Stimulated activated naive CD8-positive, alpha-beta T cell treated with anti-CD3 and anti-CD28 coated beads, Interleukin-15, Interleukin-2, amounts not matched to agents 100 ng/mL and 50 ng/mL, for 24 hours (primary cell): ENCODE data around the gene TRPC4.

ENCODE experiments used
- H3K27ac Mint-ChIP-seq: one replicate; pipeline ENCODE4 v1.8.0; 2021; ENCODE audit warnings: mild to moderate bottlenecking, mixed read lengths
- H3K27me3 Mint-ChIP-seq: one replicate; pipeline ENCODE4 v1.8.0; 2021; ENCODE audit warnings: mixed read lengths
- H3K36me3 Mint-ChIP-seq: one replicate; pipeline ENCODE4 v1.8.0; 2021; ENCODE audit warnings: low read depth, mixed read lengths
- H3K4me1 Mint-ChIP-seq: one replicate; pipeline ENCODE4 v1.8.0; 2021; ENCODE audit warnings: low read depth, mixed read lengths
- H3K4me3 Mint-ChIP-seq: one replicate; pipeline ENCODE4 v1.8.0; 2021; ENCODE audit warnings: mild to moderate bottlenecking, mixed read lengths
- H3K9me3 Mint-ChIP-seq: one replicate; pipeline ENCODE4 v1.8.0; 2021; ENCODE audit warnings: mixed read lengths

TRPC4 gene

GRCh38 chr13:37869756-37870488, at the start of gene TRPC4:
Gene TRPC4 (minus strand): TSS chr13:37869772. CDS start chr13:37783333, 86,439 bp downstream.
- Mint-ChIP-seq H3K27ac (no peak within 1 kb of the TSS), H3K36me3 (no peaks in the 10 kb centered on the region), H3K4me1 (no peaks in the 10 kb centered on the region), H3K4me3 (no peak within 1 kb of the TSS), H3K9me3 (no peaks in the 10 kb centered on the region), H3K27me3 (peaks cover 40% of the 10 kb centered on the region)

GRCh38 chr13:37918751-37919150, 49.2 kb upstream of the TRPC4 start:
- no peak overlapping the region for H3K27ac Mint-ChIP-seq
- no peaks in the 10 kb centered on the region for H3K9me3 Mint-ChIP-seq
- no peaks in the 10 kb centered on the region for H3K27me3 Mint-ChIP-seq
- H3K4me3 Mint-ChIP-seq, result no peak overlapping the region
- no peaks in the 10 kb centered on the region for H3K4me1 Mint-ChIP-seq
- no peaks in the 10 kb centered on the region for H3K36me3 Mint-ChIP-seq

GRCh38 chr13:37918116-37918714, 48.6 kb upstream of the TRPC4 start:
- H3K36me3 Mint-ChIP-seq, result no peaks in the 10 kb centered on the region
- H3K4me3 Mint-ChIP-seq, result no peak overlapping the region
- H3K9me3 Mint-ChIP-seq, result no peaks in the 10 kb centered on the region
- H3K27me3 Mint-ChIP-seq, result no peaks in the 10 kb centered on the region
- no peaks in the 10 kb centered on the region for H3K4me1 Mint-ChIP-seq
- H3K27ac Mint-ChIP-seq, result no peak overlapping the region

DNA sequence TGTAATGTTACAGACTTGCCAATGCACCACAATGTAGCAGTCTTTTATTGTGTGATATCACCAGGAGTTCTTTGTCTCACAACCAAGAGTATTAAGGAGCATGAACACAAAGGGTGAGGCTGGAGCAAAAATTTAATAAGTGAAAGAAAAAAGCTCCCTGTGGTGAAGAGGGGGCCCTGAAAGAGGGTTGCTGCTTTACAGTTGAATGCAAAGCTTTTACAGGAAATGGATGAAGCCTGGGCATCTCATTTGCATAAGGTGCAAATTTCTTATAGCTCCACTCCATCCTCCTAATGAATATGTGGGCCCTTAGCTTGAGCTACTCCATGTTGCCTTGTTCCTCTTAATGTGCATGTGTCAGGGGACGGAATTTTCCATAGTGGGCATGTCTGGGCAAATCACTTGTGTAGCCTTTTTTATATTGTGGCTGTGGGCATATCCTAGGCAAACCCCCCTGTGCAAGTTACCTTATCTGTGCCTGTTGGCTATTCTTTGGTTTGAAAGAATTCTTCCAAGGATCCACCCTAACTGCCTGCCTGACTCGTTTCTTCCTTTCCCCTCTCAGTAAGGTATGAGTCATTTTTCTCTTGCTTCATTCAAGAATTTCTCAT, 45.3 kb upstream of the TRPC4 start:
- H3K27me3 Mint-ChIP-seq, result no peaks in the 10 kb centered on the region
- H3K4me1 Mint-ChIP-seq, result no peaks in the 10 kb centered on the region
- H3K36me3 Mint-ChIP-seq, result no peaks in the 10 kb centered on the region
- H3K27ac Mint-ChIP-seq, result no peak overlapping the region
- H3K9me3 Mint-ChIP-seq, result peaks cover 5% of the 10 kb centered on the region
- H3K4me3 Mint-ChIP-seq, result no peak overlapping the region

DNA sequence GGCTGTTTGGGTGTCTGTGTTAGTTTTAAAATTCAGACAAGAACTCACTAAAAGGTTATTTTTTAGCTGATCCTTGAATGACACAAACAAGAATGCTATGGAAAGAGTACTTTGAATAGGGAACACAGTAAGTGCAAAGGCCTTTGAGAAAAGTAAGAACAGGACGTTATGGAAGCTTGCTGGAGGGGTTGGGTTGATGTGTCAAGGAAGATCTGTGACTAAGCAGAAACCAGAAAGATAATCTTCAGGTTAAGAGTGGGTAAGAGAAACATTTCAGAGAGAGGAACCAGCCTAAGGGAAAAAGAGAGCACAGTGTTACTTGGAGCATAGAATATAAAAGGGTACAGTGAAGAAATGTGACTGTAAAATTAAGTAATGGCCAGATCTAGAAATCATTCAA, 41.2 kb upstream of the TRPC4 start:
- H3K4me1 Mint-ChIP-seq, result no peaks in the 10 kb centered on the region
- H3K27me3 Mint-ChIP-seq, result no peaks in the 10 kb centered on the region
- peaks cover 5% of the 10 kb centered on the region for H3K9me3 Mint-ChIP-seq
- no peaks in the 10 kb centered on the region for H3K36me3 Mint-ChIP-seq
- H3K27ac Mint-ChIP-seq, result no peak overlapping the region
- H3K4me3 Mint-ChIP-seq, result no peak overlapping the region

DNA sequence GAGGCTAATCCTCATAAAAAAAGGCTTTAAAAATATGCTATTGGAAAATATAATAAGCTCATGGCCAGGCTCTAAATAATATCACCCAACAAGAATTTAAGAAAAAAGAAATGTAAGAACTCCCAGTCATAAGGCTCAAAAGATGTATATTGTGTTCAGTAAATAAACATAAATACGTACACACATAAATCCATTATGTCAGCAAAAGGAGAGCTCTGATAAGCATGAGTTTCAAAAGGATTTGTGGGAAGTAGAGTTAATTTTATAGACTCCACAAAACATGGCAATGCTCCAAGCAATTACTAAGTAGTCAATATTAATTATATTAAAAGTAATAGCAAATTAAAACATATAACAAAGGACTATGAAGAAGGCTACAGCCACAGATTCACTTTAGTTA, 37.3 kb upstream of the TRPC4 start:
- peaks cover 9% of the 10 kb centered on the region for H3K9me3 Mint-ChIP-seq
- no peaks in the 10 kb centered on the region for H3K36me3 Mint-ChIP-seq
- no peak overlapping the region for H3K4me3 Mint-ChIP-seq
- H3K27me3 Mint-ChIP-seq, result no peaks in the 10 kb centered on the region
- no peaks in the 10 kb centered on the region for H3K4me1 Mint-ChIP-seq
- no peak overlapping the region for H3K27ac Mint-ChIP-seq

DNA sequence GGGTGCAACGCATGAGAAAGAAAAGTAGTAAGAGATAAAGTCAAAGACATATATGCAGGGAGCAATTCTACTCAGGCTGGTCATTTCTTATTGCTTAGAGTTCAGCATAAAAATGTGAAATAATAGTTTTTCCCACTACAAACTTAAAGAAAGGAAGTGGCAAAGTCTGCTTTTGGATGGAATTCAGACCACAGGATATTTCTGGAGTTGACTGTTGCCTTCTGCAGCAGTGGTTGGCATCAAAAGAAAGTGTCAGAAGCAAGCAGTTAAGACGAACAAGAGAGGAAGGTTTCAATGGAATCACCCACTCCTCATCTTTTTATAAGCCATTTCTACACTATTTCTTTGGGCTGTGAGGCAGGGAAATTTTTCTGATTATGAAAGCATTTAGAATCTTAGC, 36.2 kb upstream of the TRPC4 start:
- Mint-ChIP-seq H3K36me3 (no peaks in the 10 kb centered on the region), H3K27ac (no peak overlapping the region), H3K27me3 (no peaks in the 10 kb centered on the region), H3K9me3 (peaks cover 5% of the 10 kb centered on the region), H3K4me3 (no peak overlapping the region), H3K4me1 (no peaks in the 10 kb centered on the region)

DNA sequence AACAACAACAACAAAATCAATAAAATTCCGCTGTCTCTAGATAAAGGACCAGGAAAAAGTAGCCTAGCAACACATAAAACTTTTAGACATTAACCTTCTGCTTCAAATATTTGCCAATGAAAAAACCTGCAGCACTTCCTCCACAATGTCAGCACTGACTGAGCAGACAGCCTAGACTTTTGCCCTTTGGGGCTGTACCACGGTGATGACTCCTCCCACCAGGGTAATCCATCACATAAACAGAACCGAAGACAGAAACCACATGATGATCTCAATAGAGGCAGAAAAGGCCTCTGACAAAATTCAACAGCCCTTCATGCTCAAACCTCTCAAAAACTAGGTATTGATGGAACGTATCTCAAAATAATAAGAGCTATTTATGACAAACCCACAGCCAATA, 30.2 kb upstream of the TRPC4 start:
- Mint-ChIP-seq H3K36me3 (no peaks in the 10 kb centered on the region), H3K27ac (no peak overlapping the region), H3K4me3 (no peak overlapping the region), H3K9me3 (peaks cover 4% of the 10 kb centered on the region), H3K4me1 (no peaks in the 10 kb centered on the region), H3K27me3 (no peaks in the 10 kb centered on the region)

DNA sequence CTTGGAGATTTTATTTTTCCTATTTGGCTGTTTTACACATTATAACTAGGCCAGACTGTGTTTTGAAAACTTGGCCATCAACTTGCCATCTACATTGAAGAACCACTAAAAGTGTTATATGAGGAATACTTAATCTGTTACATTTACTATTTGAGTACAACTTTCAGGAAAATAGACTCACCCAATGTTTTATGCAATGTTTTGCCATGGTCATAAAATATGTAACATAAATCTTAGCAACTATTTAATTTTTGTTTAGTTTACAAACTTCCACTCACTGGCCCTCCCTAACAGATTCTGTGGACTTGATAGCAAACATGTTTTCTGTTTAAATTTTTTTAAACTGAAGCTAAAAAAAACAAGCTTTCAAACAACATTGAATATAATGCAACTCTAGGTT, 23.7 kb upstream of the TRPC4 start:
- Mint-ChIP-seq H3K27me3 (no peaks in the 10 kb centered on the region), H3K36me3 (no peaks in the 10 kb centered on the region), H3K27ac (no peak overlapping the region), H3K4me1 (no peaks in the 10 kb centered on the region), H3K4me3 (no peak overlapping the region), H3K9me3 (no peaks in the 10 kb centered on the region)

DNA sequence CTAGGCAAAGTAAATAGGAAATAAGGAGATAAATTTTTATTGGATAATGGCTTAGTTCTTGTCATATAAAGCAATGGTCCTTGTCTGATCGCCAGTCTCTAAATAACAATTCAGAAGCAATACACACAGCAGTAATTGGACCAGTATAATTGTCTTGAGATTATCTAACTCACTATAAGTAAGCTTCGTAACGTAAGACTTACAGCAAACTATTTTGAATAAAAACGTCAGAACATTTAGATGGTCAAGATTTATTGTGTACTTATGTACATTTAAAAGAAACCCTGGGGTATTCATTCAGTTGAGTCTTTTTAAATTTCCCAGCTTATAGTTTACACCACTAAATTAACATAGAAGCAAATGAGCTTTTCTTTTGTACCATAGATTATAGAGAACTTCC, 20.2 kb upstream of the TRPC4 start:
- Mint-ChIP-seq H3K9me3 (no peaks in the 10 kb centered on the region), H3K27me3 (no peaks in the 10 kb centered on the region), H3K4me3 (no peak overlapping the region), H3K4me1 (no peaks in the 10 kb centered on the region), H3K27ac (no peak overlapping the region), H3K36me3 (no peaks in the 10 kb centered on the region)

DNA sequence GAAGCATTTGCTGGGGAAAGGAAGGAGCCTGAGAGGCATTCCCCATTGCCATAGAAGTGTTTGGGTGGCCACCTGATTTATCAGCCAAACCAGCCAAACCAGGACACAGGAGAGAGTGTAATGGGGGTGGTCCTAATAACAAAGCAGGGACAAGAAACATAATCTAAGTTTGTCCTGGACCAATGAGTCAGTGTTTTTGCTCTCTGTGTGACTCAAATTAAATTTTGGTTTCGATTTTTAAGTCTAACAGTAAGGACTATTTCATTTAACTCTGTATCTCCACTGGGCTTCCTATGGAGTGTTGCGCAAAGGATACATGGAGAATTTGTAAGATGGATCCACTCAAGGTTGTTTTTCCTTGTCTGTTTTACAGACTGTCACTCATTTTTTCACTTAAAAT, 19.5 kb upstream of the TRPC4 start:
- Mint-ChIP-seq H3K4me1 (no peaks in the 10 kb centered on the region), H3K36me3 (no peaks in the 10 kb centered on the region), H3K4me3 (no peak overlapping the region), H3K27ac (no peak overlapping the region), H3K9me3 (no peaks in the 10 kb centered on the region), H3K27me3 (no peaks in the 10 kb centered on the region)

GRCh38 chr13:37886879-37887278, 17.3 kb upstream of the TRPC4 start:
- H3K36me3 Mint-ChIP-seq, result no peaks in the 10 kb centered on the region

GRCh38 chr13:37884674-37885073, 15.1 kb upstream of the TRPC4 start:
- Mint-ChIP-seq H3K4me3 (no peak overlapping the region), H3K36me3 (no peaks in the 10 kb centered on the region), H3K27ac (no peak overlapping the region), H3K4me1 (no peaks in the 10 kb centered on the region), H3K27me3 (no peaks in the 10 kb centered on the region), H3K9me3 (no peaks in the 10 kb centered on the region)

More at GRCh38 chr13:37886879-37887278, 17.3 kb upstream of the TRPC4 start:
- no peak overlapping the region for H3K4me3 Mint-ChIP-seq
- H3K9me3 Mint-ChIP-seq, result no peaks in the 10 kb centered on the region
- no peaks in the 10 kb centered on the region for H3K27me3 Mint-ChIP-seq
- H3K27ac Mint-ChIP-seq, result no peak overlapping the region
- H3K4me1 Mint-ChIP-seq, result no peaks in the 10 kb centered on the region

- Mint-ChIP-seq H3K27me3 (no peaks in the 10 kb centered on the region), H3K27ac (no peak overlapping the region), H3K36me3 (no peaks in the 10 kb centered on the region), H3K4me1 (no peaks in the 10 kb centered on the region), H3K9me3 (no peaks in the 10 kb centered on the region), H3K4me3 (no peak overlapping the region)
These were observed 14.5 kb upstream of the TRPC4 start for GRCh38 chr13:37884026-37884425.

DNA sequence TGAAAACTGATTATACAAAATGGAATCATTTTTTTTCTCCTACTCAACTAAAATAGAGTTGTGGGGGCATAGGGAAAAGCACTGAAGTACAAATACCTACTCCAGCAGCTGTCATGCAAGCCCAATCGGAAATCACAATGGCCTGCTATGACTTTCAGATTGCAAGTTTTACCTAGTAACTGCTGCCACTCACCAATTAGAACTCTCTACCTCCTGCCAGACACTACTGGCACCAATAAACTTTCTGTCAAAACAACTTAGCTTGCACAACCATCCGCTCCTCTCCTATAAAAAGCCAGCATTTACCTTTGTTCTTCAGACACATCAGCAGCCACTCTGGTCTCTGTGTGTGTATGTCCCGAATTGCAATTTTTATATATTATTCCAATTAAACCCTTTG, 9.3 kb upstream of the TRPC4 start:
- Mint-ChIP-seq H3K4me1 (no peaks in the 10 kb centered on the region), H3K36me3 (no peaks in the 10 kb centered on the region)

More for the DNA sequence above, 9.3 kb upstream of the TRPC4 start:
- peaks cover 3% of the 10 kb centered on the region for H3K27me3 Mint-ChIP-seq
- no peaks in the 10 kb centered on the region for H3K9me3 Mint-ChIP-seq
- no peak overlapping the region for H3K4me3 Mint-ChIP-seq
- H3K27ac Mint-ChIP-seq, result no peak overlapping the region
